GM21723 (cell line): Measurements from ENCODE around the gene TOM1.
"Not testable (repeated sequence)": the region's sequence is repeated elsewhere in the genome, so short reads cannot be mapped to it uniquely, and the experiment has no call there.

Experiments used
- ATAC-seq: cut with Tn5 transposase; IDR thresholded peaks from one replicate; pipeline ENCODE4 v1.9.1; 2021; ENCODE audit warnings: mild to moderate bottlenecking, moderate library complexity; ENCODE audit not compliant: unreplicated experiment

The TOM1 gene

GRCh38 chr22:35363566-35364086, 63.9 kb downstream of the TOM1 start:
- no peak for ATAC-seq

- not testable (repeated sequence) for ATAC-seq
Observed at GRCh38 chr22:35364230-35364629, 64.5 kb downstream of the TOM1 start.

- no peak for ATAC-seq
Observed at GRCh38 chr22:35367331-35367886, 67.7 kb downstream of the TOM1 start.

- no peak for ATAC-seq
Observed at GRCh38 chr22:35368386-35368785, 68.7 kb downstream of the TOM1 start.

GRCh38 chr22:35369996-35370395, 70.3 kb downstream of the TOM1 start:
- ATAC-seq = no peak

- no peak for ATAC-seq
Observed at GRCh38 chr22:35373781-35374180, 74.1 kb downstream of the TOM1 start.

GRCh38 chr22:35375031-35375430, 75.3 kb downstream of the TOM1 start:
- no peak for ATAC-seq

- ATAC-seq = no peak
Observed at GRCh38 chr22:35375526-35375925, 75.8 kb downstream of the TOM1 start.

- ATAC-seq = peak; percentile 53
Observed at GRCh38 chr22:35376728-35377472, 77.2 kb downstream of the TOM1 start.

GRCh38 chr22:35377735-35378134, 78.0 kb downstream of the TOM1 start:
- ATAC-seq = no peak

- no peak for ATAC-seq
Observed at GRCh38 chr22:35378621-35379020, 78.9 kb downstream of the TOM1 start.

- ATAC-seq = no peak
Observed at GRCh38 chr22:35379146-35379993, 79.7 kb downstream of the TOM1 start.

- ATAC-seq = no peak
Observed at GRCh38 chr22:35380013-35380412, 80.3 kb downstream of the TOM1 start.

- peak; percentile 53 for ATAC-seq
Observed at GRCh38 chr22:35380537-35381423, 81.1 kb downstream of the TOM1 start, which contains the start of gene HMOX1. HMOX1 (plus strand) TSS chr22:35381096; CDS start chr22:35381174, 78 bp downstream.

GRCh38 chr22:35381424-35382009, 81.8 kb downstream of the TOM1 start:
- peak; percentile 3 for ATAC-seq

GRCh38 chr22:35383679-35384071, 84.0 kb downstream of the TOM1 start:
- no peak for ATAC-seq

GRCh38 chr22:35384527-35384926, 84.8 kb downstream of the TOM1 start:
- no peak for ATAC-seq

- no peak for ATAC-seq
Observed at GRCh38 chr22:35384975-35385588, 85.4 kb downstream of the TOM1 start.

- no peak for ATAC-seq
Observed at GRCh38 chr22:35386670-35387288, 87.1 kb downstream of the TOM1 start.
